Astrocyte (in vitro differentiated cells and primary cell): ENCODE results near the gene SLC35F5. TPM values are rescaled to one million over a fixed set of nuclear protein-coding genes. Genes with fewer than 3 reads are reported as not detected.

Experiments used
- DNase-seq: peaks from one replicate; pipeline ENCODE4 v3.0.0-alpha.2; 2010; ENCODE audit warnings: low read depth
- FAIRE-seq: peaks from 2 replicates; lab custom pipeline; 2011; peaks lifted over from hg19 to GRCh38; lab: Jason Lieb, UNC
- H2AFZ ChIP-seq: 2 replicates; pipeline ENCODE4 v1.6.0; 2012; ENCODE audit warnings: low read depth, low read length, inconsistent platforms
- H3K27ac ChIP-seq: 2 replicates; pipeline ENCODE4 v1.5.1; 2011; ENCODE audit warnings: low read depth, low read length, inconsistent platforms
- H3K27me3 ChIP-seq: 2 replicates; pipeline ENCODE4 v1.6.0; 2011; ENCODE audit warnings: low read length, inconsistent platforms; ENCODE audit not compliant: insufficient read depth
- H3K36me3 ChIP-seq: 2 replicates; pipeline ENCODE4 v1.5.1; 2011; ENCODE audit warnings: low read length, inconsistent platforms; ENCODE audit not compliant: insufficient read depth
- H3K4me1 ChIP-seq: 2 replicates; pipeline ENCODE4 v1.5.1; 2011; ENCODE audit warnings: low read length, inconsistent platforms; ENCODE audit not compliant: insufficient read depth
- H3K4me2 ChIP-seq: 2 replicates; pipeline ENCODE4 v1.6.0; 2012; ENCODE audit warnings: low read length, inconsistent platforms
- H3K4me3 ChIP-seq: 2 replicates; pipeline ENCODE4 v1.5.1; 2011; ENCODE audit warnings: low read depth, mild to moderate bottlenecking, low read length, inconsistent platforms; ENCODE audit not compliant: insufficient read depth
- H3K79me2 ChIP-seq: 2 replicates; pipeline ENCODE4 v1.6.0; 2012; ENCODE audit warnings: mild to moderate bottlenecking, low read length, inconsistent platforms; ENCODE audit not compliant: insufficient read depth
- H3K9ac ChIP-seq: 2 replicates; pipeline ENCODE4 v1.6.0; 2012; ENCODE audit warnings: mild to moderate bottlenecking, low read length, inconsistent platforms
- H3K9me3 ChIP-seq: 2 replicates; pipeline ENCODE4 v1.5.1; 2012; ENCODE audit warnings: low read depth, mild to moderate bottlenecking, low read length, inconsistent platforms; ENCODE audit not compliant: insufficient read depth
- H4K20me1 ChIP-seq: 2 replicates; pipeline ENCODE4 v1.6.0; 2012; ENCODE audit warnings: low read length, inconsistent platforms; ENCODE audit not compliant: insufficient read depth
- H3K27ac Mint-ChIP-seq: one replicate; pipeline ENCODE4 v1.8.0; 2021; ENCODE audit warnings: mild to moderate bottlenecking, mixed read lengths; ENCODE audit not compliant: unreplicated experiment
- H3K27me3 Mint-ChIP-seq: one replicate; pipeline ENCODE4 v1.8.0; 2021; ENCODE audit warnings: low read depth, mixed read lengths; ENCODE audit not compliant: unreplicated experiment
- H3K36me3 Mint-ChIP-seq: one replicate; pipeline ENCODE4 v1.8.0; 2021; ENCODE audit warnings: low read depth, mixed read lengths; ENCODE audit not compliant: unreplicated experiment
- H3K4me1 Mint-ChIP-seq: one replicate; pipeline ENCODE4 v1.8.0; 2021; ENCODE audit warnings: low read depth, mixed read lengths; ENCODE audit not compliant: unreplicated experiment
- H3K4me3 Mint-ChIP-seq: one replicate; pipeline ENCODE4 v1.8.0; 2021; ENCODE audit warnings: mild to moderate bottlenecking, moderate library complexity, mixed read lengths; ENCODE audit not compliant: unreplicated experiment
- H3K9me3 Mint-ChIP-seq: one replicate; pipeline ENCODE4 v1.8.0; 2021; ENCODE audit warnings: mild to moderate bottlenecking, mixed read lengths; ENCODE audit not compliant: unreplicated experiment
- EZH2 ChIP-seq: IDR thresholded peaks from 2 replicates; pipeline ENCODE4 v1.6.1; 2012; ENCODE audit warnings: mild to moderate bottlenecking, low read length, inconsistent platforms; ENCODE audit not compliant: insufficient read depth
- total RNA-seq: library from RNA; stranded (reverse); gene quantifications from 2 replicates; pipeline ENCODE4 v1.2.1, GENCODE V29; 2021
- TF ChIP-seq, protein P1 (sequence below): IDR thresholded peaks from 2 replicates; pipeline ENCODE4 v1.5.1; 2011; ENCODE audit warnings: low read depth, mild to moderate bottlenecking, inconsistent platforms, low read length, moderate library complexity; ENCODE audit not compliant: insufficient read depth

The SLC35F5 gene
- total RNA-seq, 1 donor from 2014 or later: 103 TPM

DNA sequence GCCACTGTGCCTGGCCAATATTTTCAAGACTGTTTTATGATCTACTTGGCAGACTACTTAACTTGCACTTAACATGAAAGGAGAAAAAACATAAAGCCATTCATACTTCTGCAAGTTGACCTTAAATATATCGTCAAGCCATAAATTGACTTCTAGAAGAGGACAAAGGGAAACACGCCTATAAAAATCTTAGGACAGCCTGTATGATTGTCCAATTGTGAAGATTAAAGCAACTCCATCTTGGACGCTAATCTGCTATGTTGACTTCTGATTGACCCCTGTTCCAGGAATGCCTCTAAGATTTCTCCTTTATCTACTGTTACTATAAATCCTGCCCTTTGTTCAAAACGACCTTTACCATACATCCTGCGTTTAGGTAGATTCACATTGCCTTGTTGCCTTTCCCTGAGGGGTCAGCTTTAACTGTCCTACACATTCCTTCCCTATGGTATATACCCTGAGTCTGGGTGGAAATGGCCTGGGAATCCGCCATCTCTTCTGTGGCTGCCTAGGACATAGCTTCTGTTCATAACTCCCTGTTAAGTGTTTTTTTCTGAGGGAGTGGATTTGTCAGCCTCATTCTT is 40.2 kb upstream of the SLC35F5 start:
- H3K27ac Mint-ChIP-seq: no peak overlapping the region
- Histone ChIP-seq H3K27me3 (no peaks in the 10 kb centered on the region), H3K4me3 (no peak overlapping the region), H2AFZ (no peak overlapping the region), H3K9ac (no peak overlapping the region), H3K4me1 (no peaks in the 10 kb centered on the region), H3K36me3 (no peaks in the 10 kb centered on the region), H4K20me1 (no peaks in the 10 kb centered on the region), H3K9me3 (no peaks in the 10 kb centered on the region), H3K27ac (no peak overlapping the region), H3K79me2 (no peaks in the 10 kb centered on the region), H3K4me2 (no peak overlapping the region)
- H3K9me3 Mint-ChIP-seq: no peaks in the 10 kb centered on the region
- H3K4me1 Mint-ChIP-seq: peaks cover 10% of the 10 kb centered on the region
- DNase-seq (no peak), FAIRE-seq (no peak)
- no peaks in the 10 kb centered on the region for H3K27me3 Mint-ChIP-seq
- H3K4me3 Mint-ChIP-seq: no peak overlapping the region
- TF ChIP-seq EZH2: no peak
- TF ChIP-seq, protein P1, sequence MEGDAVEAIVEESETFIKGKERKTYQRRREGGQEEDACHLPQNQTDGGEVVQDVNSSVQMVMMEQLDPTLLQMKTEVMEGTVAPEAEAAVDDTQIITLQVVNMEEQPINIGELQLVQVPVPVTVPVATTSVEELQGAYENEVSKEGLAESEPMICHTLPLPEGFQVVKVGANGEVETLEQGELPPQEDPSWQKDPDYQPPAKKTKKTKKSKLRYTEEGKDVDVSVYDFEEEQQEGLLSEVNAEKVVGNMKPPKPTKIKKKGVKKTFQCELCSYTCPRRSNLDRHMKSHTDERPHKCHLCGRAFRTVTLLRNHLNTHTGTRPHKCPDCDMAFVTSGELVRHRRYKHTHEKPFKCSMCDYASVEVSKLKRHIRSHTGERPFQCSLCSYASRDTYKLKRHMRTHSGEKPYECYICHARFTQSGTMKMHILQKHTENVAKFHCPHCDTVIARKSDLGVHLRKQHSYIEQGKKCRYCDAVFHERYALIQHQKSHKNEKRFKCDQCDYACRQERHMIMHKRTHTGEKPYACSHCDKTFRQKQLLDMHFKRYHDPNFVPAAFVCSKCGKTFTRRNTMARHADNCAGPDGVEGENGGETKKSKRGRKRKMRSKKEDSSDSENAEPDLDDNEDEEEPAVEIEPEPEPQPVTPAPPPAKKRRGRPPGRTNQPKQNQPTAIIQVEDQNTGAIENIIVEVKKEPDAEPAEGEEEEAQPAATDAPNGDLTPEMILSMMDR: no peak
- H3K36me3 Mint-ChIP-seq: no peaks in the 10 kb centered on the region

- H3K27ac Mint-ChIP-seq: no peak overlapping the region
- no peak for DNase-seq
- no peaks in the 10 kb centered on the region for H4K20me1 ChIP-seq
- H3K79me2 ChIP-seq: no peaks in the 10 kb centered on the region
- no peak for FAIRE-seq
- no peak overlapping the region for H3K4me3 ChIP-seq
- no peaks in the 10 kb centered on the region for H3K9me3 Mint-ChIP-seq
- H3K36me3 ChIP-seq: no peaks in the 10 kb centered on the region
- no peak for TF ChIP-seq EZH2
- TF ChIP-seq, protein P1: no peak
- H3K4me1 ChIP-seq: no peaks in the 10 kb centered on the region
- no peaks in the 10 kb centered on the region for H3K27me3 ChIP-seq
- no peak overlapping the region for H3K27ac ChIP-seq
- H3K27me3 Mint-ChIP-seq: no peaks in the 10 kb centered on the region
- H3K9me3 ChIP-seq: no peaks in the 10 kb centered on the region
- no peak overlapping the region for H3K4me2 ChIP-seq
- H3K4me1 Mint-ChIP-seq: peaks cover 10% of the 10 kb centered on the region
- H2AFZ ChIP-seq: no peak overlapping the region
- H3K4me3 Mint-ChIP-seq: no peak overlapping the region
- no peaks in the 10 kb centered on the region for H3K36me3 Mint-ChIP-seq
- H3K9ac ChIP-seq: no peak overlapping the region
These were observed 39.0 kb upstream of the SLC35F5 start for GRCh38 chr2:113795405-113795920.
